Activated naive CD4-positive, alpha-beta T cell treated with Interleukin-2 at 50 U/mL for 16 hours (primary cell): Measurements from ENCODE around the gene MACF1.
"Not testable (repeated sequence)": the region's sequence is repeated elsewhere in the genome, so short reads cannot be mapped to it uniquely, and the experiment has no call there.

Experiments
- DNase-seq: peaks from one replicate; pipeline ENCODE4 v3.0.0-alpha.2; 2020

The MACF1 gene

DNA sequence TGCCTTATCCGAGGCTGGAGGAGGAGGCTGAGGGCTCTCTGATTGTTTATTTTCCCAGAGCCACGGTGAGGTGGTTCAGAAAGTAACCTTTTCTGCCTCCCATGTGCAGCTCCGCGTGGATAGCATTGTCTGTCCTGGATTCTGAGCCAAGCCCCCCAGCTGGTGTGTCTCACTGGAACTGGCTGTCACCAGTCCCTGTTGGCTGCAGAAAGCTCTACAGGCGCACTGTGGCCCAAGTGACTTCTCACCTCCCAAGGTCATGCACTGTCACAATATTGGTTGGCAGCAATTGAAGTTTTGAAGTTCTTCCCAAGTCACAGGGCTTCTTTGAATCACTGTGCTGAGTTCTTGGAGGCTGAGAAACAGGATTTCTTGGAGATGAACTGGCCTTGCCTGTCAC is 295.2 kb downstream of the MACF1 start:
- no peak for DNase-seq

- no peak for DNase-seq
Observed at GRCh38 chr1:39500862-39501389, 296.4 kb downstream of the MACF1 start.

DNA sequence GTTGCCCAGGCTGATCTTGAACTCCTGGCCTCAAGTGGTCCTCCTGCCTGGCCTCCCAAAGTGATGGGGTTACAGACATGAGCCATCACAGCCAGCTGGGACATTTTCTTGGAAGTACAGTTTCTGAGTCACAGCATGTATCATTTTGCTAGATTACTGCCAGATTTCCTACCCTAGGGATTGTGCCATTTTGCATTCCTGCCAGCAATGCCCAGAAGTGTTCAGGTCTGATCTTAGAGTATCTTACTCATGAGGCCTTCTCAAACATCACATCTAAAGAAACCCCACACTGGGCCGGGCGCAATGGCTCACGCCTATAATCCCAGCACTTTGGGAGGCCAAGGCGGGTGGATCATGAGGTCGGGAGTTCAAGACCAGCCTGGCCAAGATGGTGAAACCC is 297.2 kb downstream of the MACF1 start:
- DNase-seq, result no peak

DNA sequence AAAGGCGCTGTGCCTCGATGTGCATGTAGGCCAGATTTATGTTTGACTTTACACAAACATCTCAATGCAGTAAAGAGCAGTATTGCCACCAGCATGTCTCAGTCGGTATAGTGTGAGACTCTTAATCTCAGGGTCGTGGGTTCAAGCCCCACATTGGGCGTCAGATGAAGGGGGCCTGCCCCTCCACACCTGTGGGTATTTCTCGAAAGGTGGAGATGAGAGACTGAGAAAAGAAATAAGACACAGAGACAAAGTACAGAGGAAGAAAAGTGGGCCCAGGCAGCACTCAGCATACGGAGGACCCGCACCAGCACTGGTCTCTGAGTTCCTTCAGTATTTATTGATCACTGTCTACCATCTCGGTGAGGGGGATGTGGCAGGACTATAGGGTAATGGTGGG is 299.9 kb downstream of the MACF1 start:
- not testable (repeated sequence) for DNase-seq

- DNase-seq, result no peak
Observed at GRCh38 chr1:39505289-39505688, 300.8 kb downstream of the MACF1 start.

DNA sequence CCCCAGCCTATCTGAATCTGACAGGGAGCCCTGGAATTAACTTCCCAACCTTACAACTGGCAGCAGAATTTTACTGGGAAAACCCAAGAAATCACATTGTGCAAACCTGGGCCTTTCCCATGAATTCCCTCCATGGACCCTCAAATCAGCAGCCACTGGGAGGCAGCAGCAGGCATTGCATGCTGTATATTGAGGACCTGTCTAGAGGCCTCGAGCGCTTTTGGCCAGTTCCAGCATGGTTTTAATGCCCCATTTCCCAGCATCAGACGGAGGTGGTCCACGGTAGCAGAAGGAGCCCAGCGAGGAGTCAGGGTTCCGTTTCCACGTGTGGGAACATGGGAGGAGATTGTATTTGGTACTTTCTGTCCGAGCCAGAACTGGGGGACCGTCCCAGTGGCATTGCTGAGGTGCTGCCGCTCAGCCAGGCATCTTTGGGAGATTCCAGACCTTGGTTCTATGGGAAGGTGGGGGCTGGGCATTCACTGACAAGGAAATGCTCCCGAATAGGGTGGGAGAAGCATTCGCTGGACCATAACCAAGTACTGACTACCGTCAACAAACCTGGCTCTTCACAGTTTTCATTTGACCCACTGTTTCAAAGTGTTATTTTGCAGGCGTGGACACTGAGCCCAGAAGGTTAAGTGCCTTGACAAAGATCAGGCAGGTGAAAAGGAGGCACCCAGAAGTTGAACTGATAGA is 302.9 kb downstream of the MACF1 start:
- no peak for DNase-seq

- no peak for DNase-seq
Observed at GRCh38 chr1:39508266-39508665, 303.8 kb downstream of the MACF1 start.

- no peak for DNase-seq
Observed at GRCh38 chr1:39508857-39509305, 304.4 kb downstream of the MACF1 start.

DNA sequence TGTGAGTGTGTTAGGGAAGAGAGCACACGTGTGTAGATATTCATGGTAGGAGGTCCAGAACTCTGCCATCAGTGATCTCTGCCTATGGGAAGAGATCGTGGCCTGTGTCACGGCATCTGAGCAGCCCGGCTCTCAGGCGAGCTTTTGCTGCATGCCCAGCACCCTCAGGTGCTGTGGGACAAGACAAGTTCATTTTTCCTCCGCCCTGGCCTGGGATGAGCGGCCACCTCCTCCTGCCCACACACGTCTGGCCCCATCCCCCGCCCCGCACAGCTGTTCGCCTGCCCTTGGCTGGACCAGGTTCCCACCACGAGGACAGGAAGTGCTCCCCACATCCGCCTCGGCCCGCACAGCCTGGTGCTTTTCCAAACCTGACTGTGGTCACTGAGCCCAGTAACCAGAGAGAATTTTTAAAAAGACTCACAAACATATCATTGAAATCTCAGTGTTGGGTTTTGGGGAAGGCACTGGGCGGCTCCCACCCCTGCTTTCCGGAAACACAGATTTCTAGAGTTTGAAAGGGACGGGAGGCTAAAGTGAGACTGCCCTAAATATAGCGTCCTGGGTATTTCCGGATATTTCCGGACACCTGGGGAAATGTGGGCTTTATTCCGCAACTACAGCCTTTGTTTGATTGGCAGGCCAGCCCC is 305.0 kb downstream of the MACF1 start:
- DNase-seq, result peak; percentile 14

GRCh38 chr1:39510570-39511186 is 306.2 kb downstream of the MACF1 start:
- not testable (repeated sequence) for DNase-seq

- not testable (repeated sequence) for DNase-seq
Observed at GRCh38 chr1:39511477-39511876, 307.0 kb downstream of the MACF1 start.

- DNase-seq, result not testable (repeated sequence)
Observed at GRCh38 chr1:39512234-39512847, 307.8 kb downstream of the MACF1 start.

DNA sequence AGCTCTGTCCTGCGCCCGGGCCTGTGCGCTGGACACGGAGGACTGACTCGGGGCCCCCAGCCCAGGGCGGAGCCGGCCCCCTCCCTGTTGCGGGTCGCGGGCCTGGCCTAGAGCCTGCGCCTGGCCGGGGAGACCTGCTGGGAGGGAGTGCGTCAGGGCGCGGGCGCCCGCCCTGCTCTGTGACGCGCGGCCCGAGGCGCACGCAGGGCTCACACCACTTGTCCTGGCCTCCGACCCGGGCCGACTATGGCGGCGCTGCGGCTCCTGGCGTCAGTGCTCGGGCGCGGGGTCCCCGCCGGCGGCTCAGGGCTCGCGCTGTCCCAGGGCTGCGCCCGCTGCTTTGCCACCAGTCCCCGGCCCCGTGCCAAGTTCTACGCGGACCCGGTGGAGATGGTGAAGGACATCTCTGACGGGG is 310.2 kb downstream of the MACF1 start:
- DNase-seq, result not testable (repeated sequence)

- DNase-seq, result peak; percentile 29
Observed at GRCh38 chr1:39515131-39516086, 310.9 kb downstream of the MACF1 start.

DNA sequence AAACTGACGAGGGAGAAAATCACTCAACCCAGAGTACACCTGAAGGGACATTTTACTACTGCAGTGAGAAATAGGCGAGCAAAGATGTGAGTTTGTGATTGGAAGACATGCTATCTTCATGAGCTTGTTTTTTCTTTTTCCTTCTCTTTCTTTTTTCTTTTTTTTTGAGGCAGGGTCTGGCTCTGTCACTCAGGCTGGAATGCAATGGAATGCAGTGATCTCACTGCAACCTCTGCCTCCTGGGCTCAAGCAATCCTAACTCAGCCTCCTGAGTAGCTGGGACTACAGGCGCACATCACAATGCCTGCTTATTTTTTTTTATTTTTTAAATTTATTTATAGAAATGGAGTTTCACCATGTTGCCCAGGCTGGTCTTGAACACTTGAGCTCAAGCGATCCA is 312.3 kb downstream of the MACF1 start:
- DNase-seq, result not testable (repeated sequence)

- not testable (repeated sequence) for DNase-seq
Observed at GRCh38 chr1:39517936-39518335, 313.4 kb downstream of the MACF1 start.

DNA sequence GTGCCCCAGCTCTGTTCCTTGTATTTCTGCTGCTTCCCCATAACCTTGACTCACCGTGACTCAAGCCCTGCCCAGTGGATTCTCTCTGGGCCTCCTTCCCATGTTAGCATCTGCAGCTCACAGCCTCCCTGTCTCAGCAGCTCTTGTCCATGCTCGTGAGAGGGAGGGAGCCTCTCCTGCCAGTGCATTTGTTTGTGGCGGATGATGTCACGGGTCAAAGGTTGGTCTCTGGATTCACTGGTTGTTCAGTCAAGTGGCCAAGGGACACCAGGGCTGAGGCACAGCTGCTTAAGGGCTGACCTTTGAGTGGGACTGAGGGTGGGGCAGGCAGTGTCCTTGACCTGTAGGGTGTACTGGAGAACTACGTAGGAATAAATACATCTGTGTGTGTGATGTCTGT is 314.9 kb downstream of the MACF1 start:
- DNase-seq, result not testable (repeated sequence)

GRCh38 chr1:39522221-39522620 is 317.7 kb downstream of the MACF1 start:
- not testable (repeated sequence) for DNase-seq

- DNase-seq, result no peak
Observed at GRCh38 chr1:39522661-39523567, 318.4 kb downstream of the MACF1 start.

GRCh38 chr1:39524171-39524570 is 319.7 kb downstream of the MACF1 start:
- no peak for DNase-seq
